ENCODE measurements around the gene KDELR1. TPM values are rescaled to one million over a fixed set of nuclear protein-coding genes. Genes with fewer than 3 reads are reported as not detected.
A peak's percentile ranks its signal among the peaks of the same experiment; 100 is the strongest.

Gene KDELR1
- total and polyA plus RNA-seq, 2 of the 13 experiments (the other 11 are each of a cell fraction or from before 2014, with no cell fraction given) = 134 to 185 TPM

GRCh38 chr19:48354332-48354992 is 36.9 kb downstream of the KDELR1 start (continued):
- TF ChIP-seq, protein P1, sequence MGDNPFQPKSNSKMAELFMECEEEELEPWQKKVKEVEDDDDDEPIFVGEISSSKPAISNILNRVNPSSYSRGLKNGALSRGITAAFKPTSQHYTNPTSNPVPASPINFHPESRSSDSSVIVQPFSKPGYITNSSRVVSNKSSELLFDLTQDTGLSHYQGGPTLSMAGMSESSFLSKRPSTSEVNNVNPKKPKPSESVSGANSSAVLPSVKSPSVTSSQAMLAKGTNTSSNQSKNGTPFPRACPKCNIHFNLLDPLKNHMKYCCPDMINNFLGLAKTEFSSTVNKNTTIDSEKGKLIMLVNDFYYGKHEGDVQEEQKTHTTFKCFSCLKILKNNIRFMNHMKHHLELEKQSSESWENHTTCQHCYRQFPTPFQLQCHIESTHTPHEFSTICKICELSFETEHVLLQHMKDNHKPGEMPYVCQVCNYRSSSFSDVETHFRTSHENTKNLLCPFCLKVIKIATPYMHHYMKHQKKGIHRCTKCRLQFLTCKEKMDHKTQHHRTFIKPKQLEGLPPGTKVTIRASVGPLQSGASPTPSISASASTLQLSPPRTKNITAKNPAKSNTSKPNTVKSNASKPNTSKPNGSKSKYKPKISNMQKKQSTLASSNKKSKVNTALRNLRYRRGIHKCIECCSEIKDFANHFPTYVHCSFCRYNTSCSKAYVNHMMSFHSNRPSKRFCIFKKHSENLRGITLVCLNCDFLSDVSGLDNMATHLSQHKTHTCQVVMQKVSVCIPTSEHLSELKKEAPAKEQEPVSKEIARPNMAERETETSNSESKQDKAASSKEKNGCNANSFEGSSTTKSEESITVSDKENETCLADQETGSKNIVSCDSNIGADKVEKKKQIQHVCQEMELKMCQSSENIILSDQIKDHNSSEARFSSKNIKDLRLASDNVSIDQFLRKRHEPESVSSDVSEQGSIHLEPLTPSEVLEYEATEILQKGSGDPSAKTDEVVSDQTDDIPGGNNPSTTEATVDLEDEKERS (CRISPR knock-in tag; IDR thresholded peaks at IDR 0.05) = peak; percentile 44; the same call in 1 of the 2 replicates
- TF ChIP-seq NCOA5 (CRISPR knock-in tag; IDR thresholded peaks at IDR 0.05) (no peak), ZNF431 (CRISPR knock-in tag; IDR thresholded peaks at IDR 0.05; ENCODE audit: borderline replicate concordance, low read depth) (peak; percentile 72; the same call in 1 of the 2 replicates), CAMTA2 (CRISPR knock-in tag; IDR thresholded peaks at IDR 0.05; ENCODE audit: borderline replicate concordance) (no peak), ZNF383 (CRISPR knock-in tag; IDR thresholded peaks at IDR 0.05; ENCODE audit: borderline replicate concordance) (no peak), HBP1 (CRISPR knock-in tag; IDR thresholded peaks at IDR 0.05; ENCODE audit: low read depth) (peak; percentile 73; the same call in 1 of the 2 replicates), MIER2 (CRISPR knock-in tag; IDR thresholded peaks at IDR 0.05) (no peak), ZNF263 (CRISPR knock-in tag; IDR thresholded peaks at IDR 0.05) (no peak), CCDC6 (CRISPR knock-in tag; IDR thresholded peaks at IDR 0.05) (no peak), POLR2A (IDR thresholded peaks at IDR 0.05; ENCODE audit: insufficient read depth in 1 of 2, low read depth in 2 of 2, low read length in 2 of 2) (peak in 1 of 2 experiments; percentile 45; a peak in 2 of 4 replicates), ZNF841 (CRISPR knock-in tag; IDR thresholded peaks at IDR 0.05; ENCODE audit: borderline replicate concordance) (no peak), ZNF280B (CRISPR knock-in tag; IDR thresholded peaks at IDR 0.05; ENCODE audit: borderline replicate concordance) (no peak), ZKSCAN8 (CRISPR knock-in tag; IDR thresholded peaks at IDR 0.05; ENCODE audit: borderline replicate concordance) (peak; percentile 85; the same call in 1 of the 2 replicates), REXO4 (CRISPR knock-in tag; IDR thresholded peaks at IDR 0.05; ENCODE audit: borderline replicate concordance) (no peak), ZNF235 (CRISPR knock-in tag; IDR thresholded peaks at IDR 0.05; ENCODE audit: borderline replicate concordance) (no peak), SOX13 (IDR thresholded peaks at IDR 0.05) (peak; percentile 93), SOX13 (CRISPR knock-in tag; conservative IDR thresholded peaks at IDR 0.05 in 1 of 2, IDR thresholded peaks at IDR 0.05 in 1 of 2) (peak in 1 of 2 experiments; percentile 96; a peak in 2 of 4 replicates), SIN3A (IDR thresholded peaks at IDR 0.05; ENCODE audit: borderline replicate concordance, low read depth, low read length) (0 out of 2 replicates have a peak, but pooled peaks have one; percentile 53), ZNF501 (CRISPR knock-in tag; IDR thresholded peaks at IDR 0.05) (peak; percentile 59; the same call in 1 of the 2 replicates), GTF3A (CRISPR knock-in tag; conservative IDR thresholded peaks at IDR 0.05) (no peak)
- TF ChIP-seq, protein P2, sequence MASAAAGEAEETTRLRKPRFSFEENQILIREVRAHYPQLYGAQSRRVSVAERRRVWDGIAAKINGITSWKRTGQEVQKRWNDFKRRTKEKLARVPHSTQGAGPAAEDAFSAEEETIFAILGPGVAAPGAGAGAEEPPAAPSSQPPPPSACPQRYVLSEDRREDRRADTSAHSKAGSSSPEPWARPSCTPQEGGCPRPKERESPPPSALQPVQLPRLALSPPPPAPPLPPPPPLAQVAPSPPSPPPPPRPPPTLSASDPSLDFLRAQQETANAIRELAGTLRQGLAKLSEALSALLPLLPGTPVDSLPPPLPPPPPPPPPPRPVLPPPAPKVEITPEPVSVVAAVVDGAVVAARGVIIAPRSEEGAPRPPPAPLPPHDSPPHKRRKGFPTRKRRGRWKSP (CRISPR knock-in tag; IDR thresholded peaks at IDR 0.05) = peak; percentile 72; the same call in 1 of the 2 replicates
- TF ChIP-seq, protein P3, sequence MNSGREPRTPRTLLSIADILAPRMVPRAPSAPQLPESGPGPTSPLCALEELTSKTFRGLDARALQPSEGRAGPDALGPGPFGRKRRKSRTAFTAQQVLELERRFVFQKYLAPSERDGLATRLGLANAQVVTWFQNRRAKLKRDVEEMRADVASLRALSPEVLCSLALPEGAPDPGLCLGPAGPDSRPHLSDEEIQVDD (CRISPR knock-in tag; IDR thresholded peaks at IDR 0.05; ENCODE audit: borderline replicate concordance) = no peak

Data from HepG2 (cell line).